Osteocyte (in vitro differentiated cells): ENCODE measurements around the gene PKNOX2. TPM values are rescaled to one million over a fixed set of nuclear protein-coding genes. Genes with fewer than 3 reads are reported as not detected.

Source experiments
- DNase-seq: peaks from one replicate; pipeline ENCODE4 v3.0.0; 2021; ENCODE audit warnings: mixed read lengths; ENCODE audit not compliant: unreplicated experiment; ENCODE audit errors: extremely low spot score
- H3K27ac Mint-ChIP-seq: one replicate; pipeline ENCODE4 v1.8.0; 2021; ENCODE audit warnings: mild to moderate bottlenecking, mixed read lengths; ENCODE audit not compliant: unreplicated experiment
- H3K27me3 Mint-ChIP-seq: one replicate; pipeline ENCODE4 v1.8.0; 2021; ENCODE audit warnings: mixed read lengths; ENCODE audit not compliant: unreplicated experiment
- H3K36me3 Mint-ChIP-seq: one replicate; pipeline ENCODE4 v1.8.0; 2021; ENCODE audit warnings: mixed read lengths; ENCODE audit not compliant: unreplicated experiment
- H3K4me1 Mint-ChIP-seq: one replicate; pipeline ENCODE4 v1.8.0; 2021; ENCODE audit warnings: mixed read lengths; ENCODE audit not compliant: unreplicated experiment
- H3K4me3 Mint-ChIP-seq: one replicate; pipeline ENCODE4 v1.8.0; 2021; ENCODE audit warnings: mild to moderate bottlenecking, moderate library complexity, mixed read lengths; ENCODE audit not compliant: unreplicated experiment
- H3K9me3 Mint-ChIP-seq: one replicate; pipeline ENCODE4 v1.8.0; 2021; ENCODE audit warnings: mixed read lengths; ENCODE audit not compliant: unreplicated experiment
- CTCF ChIP-seq: fragments of 200-600 bp; sonication (generic); IDR thresholded peaks from 2 replicates; pipeline ENCODE4 v1.5.0; 2021; ENCODE audit warnings: antibody characterized with exemption, mild to moderate bottlenecking, moderate library complexity
- long read RNA-seq: library from polyadenylated mRNA; unstranded; transcript quantifications from one replicate; pipeline ENCODE4 v2.0.0, GENCODE V29; 2021
- total RNA-seq: library from RNA; stranded (reverse); gene quantifications from 2 replicates; pipeline ENCODE4 v1.2.1, GENCODE V29; 2021

PKNOX2 gene
- total RNA-seq, result 78.7 and 89.3 TPM in 2 replicates
- long read RNA-seq, partial matches to known transcripts, result 11 of 29 reads
- long read RNA-seq, other reads (novel, unspliced or antisense), result 15 of 29 reads

- Mint-ChIP-seq H3K4me1 (peaks cover 41% of the 10 kb centered on the region), H3K36me3 (no peaks in the 10 kb centered on the region), H3K4me3 (peak within 1 kb of the TSS; percentile 97), H3K27ac (peak within 1 kb of the TSS; percentile 97), H3K9me3 (no peaks in the 10 kb centered on the region), H3K27me3 (no peaks in the 10 kb centered on the region)
- DNase-seq, result peak; percentile 97
- TF ChIP-seq CTCF, result peak; percentile 80
Observed at GRCh38 chr11:125164422-125165110, at the start of gene PKNOX2. PKNOX2 (plus strand) TSS chr11:125164751; CDS start chr11:125351306, 186,555 bp downstream.

- Mint-ChIP-seq H3K4me3 (no peak overlapping the region), H3K4me1 (peaks cover 7% of the 10 kb centered on the region), H3K27me3 (peaks cover 13% of the 10 kb centered on the region), H3K36me3 (no peaks in the 10 kb centered on the region), H3K9me3 (no peaks in the 10 kb centered on the region), H3K27ac (no peak overlapping the region)
- DNase-seq, result no peak
- TF ChIP-seq CTCF, result no peak
Observed at GRCh38 chr11:125117429-125117828, 47.1 kb upstream of the PKNOX2 start.

GRCh38 chr11:125123194-125123946, 41.2 kb upstream of the PKNOX2 start:
- no peak overlapping the region for H3K27ac Mint-ChIP-seq
- no peaks in the 10 kb centered on the region for H3K9me3 Mint-ChIP-seq
- no peak for TF ChIP-seq CTCF
- peaks cover 13% of the 10 kb centered on the region for H3K4me1 Mint-ChIP-seq
- DNase-seq, result no peak
- no peaks in the 10 kb centered on the region for H3K27me3 Mint-ChIP-seq
- no peaks in the 10 kb centered on the region for H3K36me3 Mint-ChIP-seq
- H3K4me3 Mint-ChIP-seq, result no peak overlapping the region

GRCh38 chr11:125123947-125124617, 40.5 kb upstream of the PKNOX2 start:
- no peaks in the 10 kb centered on the region for H3K36me3 Mint-ChIP-seq
- no peak overlapping the region for H3K4me3 Mint-ChIP-seq
- H3K27me3 Mint-ChIP-seq, result no peaks in the 10 kb centered on the region
- H3K9me3 Mint-ChIP-seq, result no peaks in the 10 kb centered on the region
- peaks cover 20% of the 10 kb centered on the region for H3K4me1 Mint-ChIP-seq
- no peak for DNase-seq
- TF ChIP-seq CTCF, result peak; percentile 44
- no peak overlapping the region for H3K27ac Mint-ChIP-seq

GRCh38 chr11:125124618-125124992, 39.9 kb upstream of the PKNOX2 start:
- Mint-ChIP-seq H3K4me1 (peaks cover 24% of the 10 kb centered on the region), H3K4me3 (no peak overlapping the region), H3K36me3 (no peaks in the 10 kb centered on the region), H3K27ac (no peak overlapping the region), H3K27me3 (no peaks in the 10 kb centered on the region), H3K9me3 (no peaks in the 10 kb centered on the region)
- no peak for TF ChIP-seq CTCF
- DNase-seq, result no peak
